Stimulated activated CD8-positive, alpha-beta memory T cell treated with anti-CD3 and anti-CD28 coated beads, Interleukin-15, amount 100 ng/mL, for 48 hours (primary cell): Measurements from ENCODE around the gene DCAF6.

ENCODE experiments used
- DNase-seq, 2 donors: peaks; one replicate each; pipeline ENCODE4 v3.0.0-alpha.2; 2020; ENCODE audit warnings: low read depth in 2 of 2

DCAF6 gene

GRCh38 chr1:168086438-168086837 is 150.0 kb downstream of the DCAF6 start:
- DNase-seq, result no peak

- no peak for DNase-seq
Measured at GRCh38 chr1:168087696-168088095, 151.2 kb downstream of the DCAF6 start.

GRCh38 chr1:168088511-168089325 is 152.2 kb downstream of the DCAF6 start:
- DNase-seq, result no peak

- no peak for DNase-seq
Measured at GRCh38 chr1:168089326-168089978, 153.0 kb downstream of the DCAF6 start.

GRCh38 chr1:168089979-168090337 is 153.5 kb downstream of the DCAF6 start:
- DNase-seq, result no peak

- DNase-seq, result no peak
Measured at GRCh38 chr1:168090395-168090794, 153.9 kb downstream of the DCAF6 start.

GRCh38 chr1:168091063-168091462 is 154.6 kb downstream of the DCAF6 start:
- DNase-seq, result no peak

GRCh38 chr1:168091720-168092550 is 155.5 kb downstream of the DCAF6 start:
- DNase-seq, result no peak

GRCh38 chr1:168092566-168093355 is 156.3 kb downstream of the DCAF6 start:
- no peak for DNase-seq

- DNase-seq, result no peak
Measured at GRCh38 chr1:168093616-168094015, 157.1 kb downstream of the DCAF6 start.

GRCh38 chr1:168095476-168095875 is 159.0 kb downstream of the DCAF6 start:
- no peak for DNase-seq

GRCh38 chr1:168096296-168097165 is 160.0 kb downstream of the DCAF6 start:
- no peak for DNase-seq

- DNase-seq, result no peak
Measured at GRCh38 chr1:168097921-168098528, 161.5 kb downstream of the DCAF6 start.

GRCh38 chr1:168098534-168099320 is 162.2 kb downstream of the DCAF6 start:
- DNase-seq, result no peak

GRCh38 chr1:168099337-168099801 is 162.9 kb downstream of the DCAF6 start:
- no peak for DNase-seq

GRCh38 chr1:168100315-168101002 is 164.0 kb downstream of the DCAF6 start:
- no peak for DNase-seq

- no peak for DNase-seq
Measured at GRCh38 chr1:168101336-168101735, 164.9 kb downstream of the DCAF6 start.

- no peak for DNase-seq
Measured at GRCh38 chr1:168102487-168102886, 166.0 kb downstream of the DCAF6 start.

GRCh38 chr1:168104535-168104934 is 168.1 kb downstream of the DCAF6 start:
- no peak for DNase-seq
